ENCODE results near the gene PTH. TPM values are rescaled to one million over a fixed set of nuclear protein-coding genes. Genes with fewer than 3 reads are reported as not detected.

The PTH gene
- total RNA-seq, 1 experiment from 2014 or later: not detected

DNA sequence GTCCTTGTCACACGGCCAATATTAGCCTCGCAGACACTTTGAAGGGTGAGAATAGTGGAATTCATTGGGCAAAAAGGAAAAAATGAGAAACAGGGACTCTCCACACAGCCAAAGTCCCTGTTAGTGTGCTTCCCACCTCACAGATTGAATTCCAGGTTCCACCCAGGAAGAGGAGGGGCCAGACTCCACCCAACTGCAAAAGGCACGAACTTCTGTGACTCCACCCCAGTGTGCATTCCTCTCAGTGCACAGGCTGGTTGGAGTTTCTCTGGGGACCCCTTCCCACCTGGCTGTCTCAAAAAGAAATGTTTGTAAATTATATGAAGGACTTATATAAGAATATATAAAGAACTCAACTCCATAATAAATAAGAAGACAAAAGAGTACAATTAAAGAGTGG, 20.7 kb downstream of the PTH start:
- CTCF ChIA-PET: no interaction called here

GRCh38 chr11:13473013-13473722, 22.6 kb downstream of the PTH start:
- DNase-seq (ENCODE audit: low spot score) (no peak), ATAC-seq (no peak)
- Mint-ChIP-seq H3K4me3 (no peak overlapping the region), H3K4me1 (peaks cover 17% of the 10 kb centered on the region), H3K27me3 (ENCODE audit: low read depth) (no peaks in the 10 kb centered on the region), H3K27ac (no peak overlapping the region), H3K36me3 (no peaks in the 10 kb centered on the region), H3K9me3 (peaks cover 12% of the 10 kb centered on the region)
- ChIA-PET CTCF (interaction anchor here (3.3 kb wide), 1 partner anchor 14 kb away, joined by 21 read pairs; no protein-coding TSS in a partner anchor), POLR2A (interaction anchor here (0.6 kb wide), 2 partner anchors 19 to 1631 kb away, joined by 3 to 6 read pairs; partner anchors contain the start of gene USP47)
- TF ChIP-seq, protein P1, sequence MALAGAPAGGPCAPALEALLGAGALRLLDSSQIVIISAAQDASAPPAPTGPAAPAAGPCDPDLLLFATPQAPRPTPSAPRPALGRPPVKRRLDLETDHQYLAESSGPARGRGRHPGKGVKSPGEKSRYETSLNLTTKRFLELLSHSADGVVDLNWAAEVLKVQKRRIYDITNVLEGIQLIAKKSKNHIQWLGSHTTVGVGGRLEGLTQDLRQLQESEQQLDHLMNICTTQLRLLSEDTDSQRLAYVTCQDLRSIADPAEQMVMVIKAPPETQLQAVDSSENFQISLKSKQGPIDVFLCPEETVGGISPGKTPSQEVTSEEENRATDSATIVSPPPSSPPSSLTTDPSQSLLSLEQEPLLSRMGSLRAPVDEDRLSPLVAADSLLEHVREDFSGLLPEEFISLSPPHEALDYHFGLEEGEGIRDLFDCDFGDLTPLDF (CRISPR knock-in tag; IDR thresholded peaks at IDR 0.05): no peak
- TF ChIP-seq, protein P2, sequence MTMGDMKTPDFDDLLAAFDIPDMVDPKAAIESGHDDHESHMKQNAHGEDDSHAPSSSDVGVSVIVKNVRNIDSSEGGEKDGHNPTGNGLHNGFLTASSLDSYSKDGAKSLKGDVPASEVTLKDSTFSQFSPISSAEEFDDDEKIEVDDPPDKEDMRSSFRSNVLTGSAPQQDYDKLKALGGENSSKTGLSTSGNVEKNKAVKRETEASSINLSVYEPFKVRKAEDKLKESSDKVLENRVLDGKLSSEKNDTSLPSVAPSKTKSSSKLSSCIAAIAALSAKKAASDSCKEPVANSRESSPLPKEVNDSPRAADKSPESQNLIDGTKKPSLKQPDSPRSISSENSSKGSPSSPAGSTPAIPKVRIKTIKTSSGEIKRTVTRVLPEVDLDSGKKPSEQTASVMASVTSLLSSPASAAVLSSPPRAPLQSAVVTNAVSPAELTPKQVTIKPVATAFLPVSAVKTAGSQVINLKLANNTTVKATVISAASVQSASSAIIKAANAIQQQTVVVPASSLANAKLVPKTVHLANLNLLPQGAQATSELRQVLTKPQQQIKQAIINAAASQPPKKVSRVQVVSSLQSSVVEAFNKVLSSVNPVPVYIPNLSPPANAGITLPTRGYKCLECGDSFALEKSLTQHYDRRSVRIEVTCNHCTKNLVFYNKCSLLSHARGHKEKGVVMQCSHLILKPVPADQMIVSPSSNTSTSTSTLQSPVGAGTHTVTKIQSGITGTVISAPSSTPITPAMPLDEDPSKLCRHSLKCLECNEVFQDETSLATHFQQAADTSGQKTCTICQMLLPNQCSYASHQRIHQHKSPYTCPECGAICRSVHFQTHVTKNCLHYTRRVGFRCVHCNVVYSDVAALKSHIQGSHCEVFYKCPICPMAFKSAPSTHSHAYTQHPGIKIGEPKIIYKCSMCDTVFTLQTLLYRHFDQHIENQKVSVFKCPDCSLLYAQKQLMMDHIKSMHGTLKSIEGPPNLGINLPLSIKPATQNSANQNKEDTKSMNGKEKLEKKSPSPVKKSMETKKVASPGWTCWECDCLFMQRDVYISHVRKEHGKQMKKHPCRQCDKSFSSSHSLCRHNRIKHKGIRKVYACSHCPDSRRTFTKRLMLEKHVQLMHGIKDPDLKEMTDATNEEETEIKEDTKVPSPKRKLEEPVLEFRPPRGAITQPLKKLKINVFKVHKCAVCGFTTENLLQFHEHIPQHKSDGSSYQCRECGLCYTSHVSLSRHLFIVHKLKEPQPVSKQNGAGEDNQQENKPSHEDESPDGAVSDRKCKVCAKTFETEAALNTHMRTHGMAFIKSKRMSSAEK (CRISPR knock-in tag; IDR thresholded peaks at IDR 0.05; ENCODE audit: borderline replicate concordance): no peak
- no peak for TF ChIP-seq ZNF263 (CRISPR knock-in tag; IDR thresholded peaks at IDR 0.05; ENCODE audit: low read depth)
- TF ChIP-seq FOXP4 (CRISPR knock-in tag; IDR thresholded peaks at IDR 0.05): no peak
- no peak for TF ChIP-seq NR3C1 (CRISPR knock-in tag; conservative IDR thresholded peaks at IDR 0.05; ENCODE audit: low read depth)
- TF ChIP-seq, protein P3, sequence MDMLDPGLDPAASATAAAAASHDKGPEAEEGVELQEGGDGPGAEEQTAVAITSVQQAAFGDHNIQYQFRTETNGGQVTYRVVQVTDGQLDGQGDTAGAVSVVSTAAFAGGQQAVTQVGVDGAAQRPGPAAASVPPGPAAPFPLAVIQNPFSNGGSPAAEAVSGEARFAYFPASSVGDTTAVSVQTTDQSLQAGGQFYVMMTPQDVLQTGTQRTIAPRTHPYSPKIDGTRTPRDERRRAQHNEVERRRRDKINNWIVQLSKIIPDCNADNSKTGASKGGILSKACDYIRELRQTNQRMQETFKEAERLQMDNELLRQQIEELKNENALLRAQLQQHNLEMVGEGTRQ (CRISPR knock-in tag; IDR thresholded peaks at IDR 0.05): no peak
- TF ChIP-seq ZNF232 (CRISPR knock-in tag; IDR thresholded peaks at IDR 0.05): no peak
- no peak for TF ChIP-seq ESRRA (CRISPR knock-in tag; IDR thresholded peaks at IDR 0.05; ENCODE audit: borderline replicate concordance)
- TF ChIP-seq, protein P4, sequence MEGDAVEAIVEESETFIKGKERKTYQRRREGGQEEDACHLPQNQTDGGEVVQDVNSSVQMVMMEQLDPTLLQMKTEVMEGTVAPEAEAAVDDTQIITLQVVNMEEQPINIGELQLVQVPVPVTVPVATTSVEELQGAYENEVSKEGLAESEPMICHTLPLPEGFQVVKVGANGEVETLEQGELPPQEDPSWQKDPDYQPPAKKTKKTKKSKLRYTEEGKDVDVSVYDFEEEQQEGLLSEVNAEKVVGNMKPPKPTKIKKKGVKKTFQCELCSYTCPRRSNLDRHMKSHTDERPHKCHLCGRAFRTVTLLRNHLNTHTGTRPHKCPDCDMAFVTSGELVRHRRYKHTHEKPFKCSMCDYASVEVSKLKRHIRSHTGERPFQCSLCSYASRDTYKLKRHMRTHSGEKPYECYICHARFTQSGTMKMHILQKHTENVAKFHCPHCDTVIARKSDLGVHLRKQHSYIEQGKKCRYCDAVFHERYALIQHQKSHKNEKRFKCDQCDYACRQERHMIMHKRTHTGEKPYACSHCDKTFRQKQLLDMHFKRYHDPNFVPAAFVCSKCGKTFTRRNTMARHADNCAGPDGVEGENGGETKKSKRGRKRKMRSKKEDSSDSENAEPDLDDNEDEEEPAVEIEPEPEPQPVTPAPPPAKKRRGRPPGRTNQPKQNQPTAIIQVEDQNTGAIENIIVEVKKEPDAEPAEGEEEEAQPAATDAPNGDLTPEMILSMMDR (IDR thresholded peaks at IDR 0.05): no peak
- TF ChIP-seq, protein P5, sequence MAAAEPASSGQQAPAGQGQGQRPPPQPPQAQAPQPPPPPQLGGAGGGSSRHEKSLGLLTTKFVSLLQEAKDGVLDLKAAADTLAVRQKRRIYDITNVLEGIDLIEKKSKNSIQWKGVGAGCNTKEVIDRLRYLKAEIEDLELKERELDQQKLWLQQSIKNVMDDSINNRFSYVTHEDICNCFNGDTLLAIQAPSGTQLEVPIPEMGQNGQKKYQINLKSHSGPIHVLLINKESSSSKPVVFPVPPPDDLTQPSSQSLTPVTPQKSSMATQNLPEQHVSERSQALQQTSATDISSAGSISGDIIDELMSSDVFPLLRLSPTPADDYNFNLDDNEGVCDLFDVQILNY (CRISPR knock-in tag; IDR thresholded peaks at IDR 0.05): no peak
- TF ChIP-seq GTF2I (CRISPR knock-in tag; conservative IDR thresholded peaks at IDR 0.05): no peak
- no peak for TF ChIP-seq SMAD3 (CRISPR knock-in tag; IDR thresholded peaks at IDR 0.05; ENCODE audit: borderline replicate concordance)
- no peak for TF ChIP-seq FOXJ3 (CRISPR knock-in tag; IDR thresholded peaks at IDR 0.05; ENCODE audit: borderline replicate concordance)

More for the DNA sequence above, 20.7 kb downstream of the PTH start:
- ATAC-seq (no peak), DNase-seq (ENCODE audit: low spot score) (no peak)
- H3K4me1 Mint-ChIP-seq: peaks cover 17% of the 10 kb centered on the region
- TF ChIP-seq ZNF263 (CRISPR knock-in tag; IDR thresholded peaks at IDR 0.05; ENCODE audit: low read depth) (no peak), ZNF416 (CRISPR knock-in tag; IDR thresholded peaks at IDR 0.05) (no peak)
- TF ChIP-seq, protein P6, sequence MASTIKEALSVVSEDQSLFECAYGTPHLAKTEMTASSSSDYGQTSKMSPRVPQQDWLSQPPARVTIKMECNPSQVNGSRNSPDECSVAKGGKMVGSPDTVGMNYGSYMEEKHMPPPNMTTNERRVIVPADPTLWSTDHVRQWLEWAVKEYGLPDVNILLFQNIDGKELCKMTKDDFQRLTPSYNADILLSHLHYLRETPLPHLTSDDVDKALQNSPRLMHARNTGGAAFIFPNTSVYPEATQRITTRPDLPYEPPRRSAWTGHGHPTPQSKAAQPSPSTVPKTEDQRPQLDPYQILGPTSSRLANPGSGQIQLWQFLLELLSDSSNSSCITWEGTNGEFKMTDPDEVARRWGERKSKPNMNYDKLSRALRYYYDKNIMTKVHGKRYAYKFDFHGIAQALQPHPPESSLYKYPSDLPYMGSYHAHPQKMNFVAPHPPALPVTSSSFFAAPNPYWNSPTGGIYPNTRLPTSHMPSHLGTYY (CRISPR knock-in tag; IDR thresholded peaks at IDR 0.05): no peak
- POLR2A ChIA-PET: interaction anchor here (0.6 kb wide), 1 partner anchor 1290 kb away, joined by 3 read pairs; no protein-coding TSS in a partner anchor
- H3K9me3 Mint-ChIP-seq: peaks cover 30% of the 10 kb centered on the region
- peaks cover 6% of the 10 kb centered on the region; the same call in 1 of the 2 replicates for H3K36me3 Mint-ChIP-seq
- H3K27ac Mint-ChIP-seq: no peak overlapping the region
- H3K4me3 Mint-ChIP-seq: no peak overlapping the region
- H3K27me3 Mint-ChIP-seq (ENCODE audit: low read depth): no peaks in the 10 kb centered on the region
